H1 (cell line): Measurements from ENCODE around the gene NR4A1. TPM values are rescaled to one million over a fixed set of nuclear protein-coding genes. Genes with fewer than 3 reads are reported as not detected.

Experiments used
- BCL11A ChIP-seq, 2 experiments: IDR thresholded peaks; one replicate each; pipeline ENCODE4 v1.6.1; 2011; ENCODE audit warnings: low read depth in 2 of 2, low read length in 2 of 2, mild to moderate bottlenecking in 2 of 2
- JUN ChIP-seq: IDR thresholded peaks from 2 replicates; pipeline ENCODE4 v1.6.1; 2011; ENCODE audit warnings: low read depth, mild to moderate bottlenecking, improper control_type of control experiment, low read length
- KDM1A ChIP-seq: fragments of 200-600, 300-600 bp; sonication (generic); IDR thresholded peaks from 2 replicates; pipeline ENCODE4 v1.7.1; 2016; ENCODE audit warnings: mild to moderate bottlenecking, low read length, borderline replicate concordance
- KDM4A ChIP-seq: IDR thresholded peaks from one replicate; pipeline ENCODE4 v1.7.1; 2012; ENCODE audit warnings: low read depth, mild to moderate bottlenecking, moderate library complexity, low read length, inconsistent platforms; ENCODE audit not compliant: severe bottlenecking
- MAFK ChIP-seq: IDR thresholded peaks from 2 replicates; pipeline ENCODE4 v1.6.1; 2012; ENCODE audit warnings: low read depth, mild to moderate bottlenecking, improper control_type of control experiment, low read length
- POLR2A ChIP-seq, 2 experiments: IDR thresholded peaks; 1 replicate in 1 of 2; 2 replicates in 1 of 2; pipeline ENCODE4 v1.6.1; 2011; ENCODE audit warnings: low read depth in 2 of 2, low read length in 2 of 2, mild to moderate bottlenecking in 2 of 2; ENCODE audit errors: control extremely low read depth in 1 of 2
- SIN3A ChIP-seq, 2 experiments: IDR thresholded peaks in 1 of 2; conservative IDR thresholded peaks in 1 of 2; 2 replicates each; pipeline ENCODE4 v1.6.1; 2011 to 2012; ENCODE audit warnings: low read length in 2 of 2, improper control_type of control experiment in 1 of 2, low read depth in 1 of 2, mild to moderate bottlenecking in 1 of 2
- SIX5 ChIP-seq: IDR thresholded peaks from 2 replicates; pipeline ENCODE4 v1.6.1; 2011; ENCODE audit warnings: mild to moderate bottlenecking, low read depth, low read length
- TAF7 ChIP-seq: optimal IDR thresholded peaks from 2 replicates; pipeline ENCODE3; 2011; ENCODE audit warnings: low read depth, mild to moderate bottlenecking, inconsistent platforms, low read length, moderate library complexity, borderline replicate concordance
- polyA plus RNA-seq, 7 experiments: library from polyadenylated mRNA; depleted of rRNA in 3 of 7; stranded (reverse) in 5 of 7; unstranded in 2 of 7; fragments of >200 nt in 5 of 7; fragments of 200-250 nt in 2 of 7; gene quantifications; 1 replicate in 5 of 7; 2 replicates in 1 of 7; 4 replicates in 1 of 7; pipeline versions ENCODE4 v1.2.1 to v1.2.3, GENCODE V29; 2011 to 2013; ENCODE audit warnings: missing spikeins in 2 of 7, mixed read lengths in 2 of 7
- total RNA-seq: library from RNA; stranded (reverse); fragmentation: NEBNext Ultra II Directional; extraction: Animal tissue kit (Norgen Biotek cat#: 25700); gene quantifications from 2 replicates; pipeline ENCODE4 v1.2.1, GENCODE V29; 2021
- TF ChIP-seq, protein P1 (sequence below): fragments of 300-600 bp; sonication (generic); IDR thresholded peaks from 2 replicates; pipeline ENCODE4 v1.7.1; 2012; ENCODE audit warnings: low read length, moderate library complexity, mild to moderate bottlenecking, inconsistent platforms; ENCODE audit not compliant: insufficient replicate concordance

Gene NR4A1
- total and polyA plus RNA-seq, 2 of the 8 experiments (the other 6 are each of a cell fraction or from before 2014, with no cell fraction given) = 18.7 to 23.3 TPM

DNA sequence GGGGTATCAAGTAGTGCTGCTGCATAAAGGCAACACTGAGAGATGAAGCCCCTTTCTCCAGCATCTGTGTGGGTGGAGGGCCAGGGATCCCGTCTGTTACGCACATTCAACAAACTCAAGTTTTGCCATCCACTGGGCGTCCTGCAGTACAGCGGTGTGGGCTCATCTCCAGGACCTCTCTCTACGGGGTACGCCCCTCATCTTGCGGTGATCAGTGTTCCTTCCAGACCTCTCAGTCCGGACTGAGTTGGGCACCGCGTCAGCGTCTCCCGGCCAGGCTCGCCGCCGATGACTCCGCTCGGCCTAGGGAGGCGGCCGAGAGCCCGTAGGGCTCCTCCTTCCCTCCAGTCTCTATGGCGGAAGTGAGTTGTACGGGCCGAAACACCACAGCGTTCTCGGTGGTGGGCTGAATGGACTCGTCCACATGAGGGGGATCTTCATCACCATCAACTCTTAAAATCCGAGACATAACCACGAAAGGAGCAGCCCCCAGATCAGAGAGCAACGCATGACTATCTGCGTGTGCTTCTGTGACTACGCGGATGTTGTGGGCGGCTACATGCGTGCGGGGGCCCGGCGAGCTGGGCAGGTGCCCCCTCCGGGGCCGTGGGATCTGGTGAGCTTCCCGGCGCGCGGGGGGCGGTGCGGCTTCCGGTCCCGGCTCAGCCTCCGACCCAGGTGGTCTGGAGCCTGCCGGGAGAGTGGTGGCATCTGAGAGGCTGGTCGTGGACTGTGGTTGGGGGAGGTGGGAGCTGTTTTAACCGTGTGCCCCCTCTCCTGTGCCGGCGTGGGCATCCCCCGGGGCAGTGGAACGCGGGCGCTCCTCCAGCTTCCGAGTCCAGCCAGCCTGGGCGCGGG lies 18.3 kb downstream of the NR4A1 start, which contains the start of gene ATG101 (continued):
- TF ChIP-seq, protein P1, sequence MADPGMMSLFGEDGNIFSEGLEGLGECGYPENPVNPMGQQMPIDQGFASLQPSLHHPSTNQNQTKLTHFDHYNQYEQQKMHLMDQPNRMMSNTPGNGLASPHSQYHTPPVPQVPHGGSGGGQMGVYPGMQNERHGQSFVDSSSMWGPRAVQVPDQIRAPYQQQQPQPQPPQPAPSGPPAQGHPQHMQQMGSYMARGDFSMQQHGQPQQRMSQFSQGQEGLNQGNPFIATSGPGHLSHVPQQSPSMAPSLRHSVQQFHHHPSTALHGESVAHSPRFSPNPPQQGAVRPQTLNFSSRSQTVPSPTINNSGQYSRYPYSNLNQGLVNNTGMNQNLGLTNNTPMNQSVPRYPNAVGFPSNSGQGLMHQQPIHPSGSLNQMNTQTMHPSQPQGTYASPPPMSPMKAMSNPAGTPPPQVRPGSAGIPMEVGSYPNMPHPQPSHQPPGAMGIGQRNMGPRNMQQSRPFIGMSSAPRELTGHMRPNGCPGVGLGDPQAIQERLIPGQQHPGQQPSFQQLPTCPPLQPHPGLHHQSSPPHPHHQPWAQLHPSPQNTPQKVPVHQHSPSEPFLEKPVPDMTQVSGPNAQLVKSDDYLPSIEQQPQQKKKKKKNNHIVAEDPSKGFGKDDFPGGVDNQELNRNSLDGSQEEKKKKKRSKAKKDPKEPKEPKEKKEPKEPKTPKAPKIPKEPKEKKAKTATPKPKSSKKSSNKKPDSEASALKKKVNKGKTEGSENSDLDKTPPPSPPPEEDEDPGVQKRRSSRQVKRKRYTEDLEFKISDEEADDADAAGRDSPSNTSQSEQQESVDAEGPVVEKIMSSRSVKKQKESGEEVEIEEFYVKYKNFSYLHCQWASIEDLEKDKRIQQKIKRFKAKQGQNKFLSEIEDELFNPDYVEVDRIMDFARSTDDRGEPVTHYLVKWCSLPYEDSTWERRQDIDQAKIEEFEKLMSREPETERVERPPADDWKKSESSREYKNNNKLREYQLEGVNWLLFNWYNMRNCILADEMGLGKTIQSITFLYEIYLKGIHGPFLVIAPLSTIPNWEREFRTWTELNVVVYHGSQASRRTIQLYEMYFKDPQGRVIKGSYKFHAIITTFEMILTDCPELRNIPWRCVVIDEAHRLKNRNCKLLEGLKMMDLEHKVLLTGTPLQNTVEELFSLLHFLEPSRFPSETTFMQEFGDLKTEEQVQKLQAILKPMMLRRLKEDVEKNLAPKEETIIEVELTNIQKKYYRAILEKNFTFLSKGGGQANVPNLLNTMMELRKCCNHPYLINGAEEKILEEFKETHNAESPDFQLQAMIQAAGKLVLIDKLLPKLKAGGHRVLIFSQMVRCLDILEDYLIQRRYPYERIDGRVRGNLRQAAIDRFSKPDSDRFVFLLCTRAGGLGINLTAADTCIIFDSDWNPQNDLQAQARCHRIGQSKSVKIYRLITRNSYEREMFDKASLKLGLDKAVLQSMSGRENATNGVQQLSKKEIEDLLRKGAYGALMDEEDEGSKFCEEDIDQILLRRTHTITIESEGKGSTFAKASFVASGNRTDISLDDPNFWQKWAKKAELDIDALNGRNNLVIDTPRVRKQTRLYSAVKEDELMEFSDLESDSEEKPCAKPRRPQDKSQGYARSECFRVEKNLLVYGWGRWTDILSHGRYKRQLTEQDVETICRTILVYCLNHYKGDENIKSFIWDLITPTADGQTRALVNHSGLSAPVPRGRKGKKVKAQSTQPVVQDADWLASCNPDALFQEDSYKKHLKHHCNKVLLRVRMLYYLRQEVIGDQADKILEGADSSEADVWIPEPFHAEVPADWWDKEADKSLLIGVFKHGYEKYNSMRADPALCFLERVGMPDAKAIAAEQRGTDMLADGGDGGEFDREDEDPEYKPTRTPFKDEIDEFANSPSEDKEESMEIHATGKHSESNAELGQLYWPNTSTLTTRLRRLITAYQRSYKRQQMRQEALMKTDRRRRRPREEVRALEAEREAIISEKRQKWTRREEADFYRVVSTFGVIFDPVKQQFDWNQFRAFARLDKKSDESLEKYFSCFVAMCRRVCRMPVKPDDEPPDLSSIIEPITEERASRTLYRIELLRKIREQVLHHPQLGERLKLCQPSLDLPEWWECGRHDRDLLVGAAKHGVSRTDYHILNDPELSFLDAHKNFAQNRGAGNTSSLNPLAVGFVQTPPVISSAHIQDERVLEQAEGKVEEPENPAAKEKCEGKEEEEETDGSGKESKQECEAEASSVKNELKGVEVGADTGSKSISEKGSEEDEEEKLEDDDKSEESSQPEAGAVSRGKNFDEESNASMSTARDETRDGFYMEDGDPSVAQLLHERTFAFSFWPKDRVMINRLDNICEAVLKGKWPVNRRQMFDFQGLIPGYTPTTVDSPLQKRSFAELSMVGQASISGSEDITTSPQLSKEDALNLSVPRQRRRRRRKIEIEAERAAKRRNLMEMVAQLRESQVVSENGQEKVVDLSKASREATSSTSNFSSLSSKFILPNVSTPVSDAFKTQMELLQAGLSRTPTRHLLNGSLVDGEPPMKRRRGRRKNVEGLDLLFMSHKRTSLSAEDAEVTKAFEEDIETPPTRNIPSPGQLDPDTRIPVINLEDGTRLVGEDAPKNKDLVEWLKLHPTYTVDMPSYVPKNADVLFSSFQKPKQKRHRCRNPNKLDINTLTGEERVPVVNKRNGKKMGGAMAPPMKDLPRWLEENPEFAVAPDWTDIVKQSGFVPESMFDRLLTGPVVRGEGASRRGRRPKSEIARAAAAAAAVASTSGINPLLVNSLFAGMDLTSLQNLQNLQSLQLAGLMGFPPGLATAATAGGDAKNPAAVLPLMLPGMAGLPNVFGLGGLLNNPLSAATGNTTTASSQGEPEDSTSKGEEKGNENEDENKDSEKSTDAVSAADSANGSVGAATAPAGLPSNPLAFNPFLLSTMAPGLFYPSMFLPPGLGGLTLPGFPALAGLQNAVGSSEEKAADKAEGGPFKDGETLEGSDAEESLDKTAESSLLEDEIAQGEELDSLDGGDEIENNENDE = no peak
- TF ChIP-seq JUN = no peak
- no peak for TF ChIP-seq TAF7
- no peak for TF ChIP-seq BCL11A (IDR thresholded peaks at IDR 0.05; ENCODE audit: low read depth in 2 of 2, low read length in 2 of 2)
- peak in 1 of 2 experiments; percentile 69; a peak in 1 of 3 replicates for TF ChIP-seq POLR2A (IDR thresholded peaks at IDR 0.05; ENCODE audit: control extremely low read depth in 1 of 2, low read depth in 2 of 2, low read length in 2 of 2)
- no peak for TF ChIP-seq KDM1A
- TF ChIP-seq SIX5 = peak; percentile 38; the same call in 1 of the 2 replicates
- peak; percentile 75 to 82; a peak in 3 of 4 replicates for TF ChIP-seq SIN3A (conservative IDR thresholded peaks at IDR 0.05 in 1 of 2, IDR thresholded peaks at IDR 0.05 in 1 of 2; ENCODE audit: low read depth in 1 of 2, low read length in 2 of 2)
- peak; percentile 72 for TF ChIP-seq KDM4A
- no peak for TF ChIP-seq MAFK
